SK-N-SH treated with all-trans-retinoic acid at 6 μM for 48 hours (cell line): ENCODE data around the gene VWA5B2.

ENCODE experiments used
- ATAC-seq: fragments of 200-7000 bp; cut with Tn5 transposase; 3 replicates; pipeline ENCODE4 v1.9.1; 2020; ENCODE audit warnings: mild to moderate bottlenecking, moderate library complexity
- BACH2 ChIP-seq: fragments of 250-450 bp; sonication (Bioruptor Pico); IDR thresholded peaks from 2 replicates; pipeline ENCODE4 v1.9.0; 2021; ENCODE audit warnings: mild to moderate bottlenecking, borderline replicate concordance
- CSDC2 ChIP-seq: fragments of 250-450 bp; sonication (Bioruptor Pico); IDR thresholded peaks from 2 replicates; pipeline ENCODE4 v1.5.0; 2020; ENCODE audit warnings: mild to moderate bottlenecking, moderate library complexity
- CSRNP3 ChIP-seq: fragments of 250-450 bp; sonication (Bioruptor Pico); IDR thresholded peaks from 2 replicates; pipeline ENCODE4 v1.5.1; 2021; ENCODE audit warnings: mild to moderate bottlenecking, moderate library complexity
- ESRRG ChIP-seq: fragments of 250-450 bp; sonication (Bioruptor Pico); IDR thresholded peaks from 2 replicates; pipeline ENCODE4 v1.6.1; 2021; ENCODE audit warnings: mild to moderate bottlenecking
- GLIS3 ChIP-seq: fragments of 250-450 bp; sonication (Bioruptor Pico); IDR thresholded peaks from 2 replicates; pipeline ENCODE4 v1.5.0; 2020; ENCODE audit warnings: mild to moderate bottlenecking, moderate library complexity
- ISL1 ChIP-seq: fragments of 250-450 bp; sonication (Bioruptor Pico); IDR thresholded peaks from 2 replicates; pipeline ENCODE4 v2.1.2; 2022; ENCODE audit warnings: mild to moderate bottlenecking, moderate library complexity
- OSR1 ChIP-seq: fragments of 250-450 bp; sonication (Bioruptor Pico); IDR thresholded peaks from 2 replicates; pipeline ENCODE4 v1.8.0; 2022; ENCODE audit warnings: moderate library complexity, mild to moderate bottlenecking, inconsistent platforms
- POU6F1 ChIP-seq: fragments of 250-450 bp; sonication (Bioruptor Pico); IDR thresholded peaks from 2 replicates; pipeline ENCODE4 v1.8.0; 2021; ENCODE audit warnings: low read depth, mild to moderate bottlenecking, moderate library complexity, borderline replicate concordance
- SNAI2 ChIP-seq: fragments of 250-450 bp; sonication (Bioruptor Pico); IDR thresholded peaks from 2 replicates; pipeline ENCODE4 v1.5.0; 2020; ENCODE audit warnings: mild to moderate bottlenecking, moderate library complexity
- TCF4 ChIP-seq: fragments of 250-450 bp; sonication (Bioruptor Pico); IDR thresholded peaks from 2 replicates; pipeline ENCODE4 v1.8.0; 2021; ENCODE audit warnings: mild to moderate bottlenecking, moderate library complexity, borderline replicate concordance
- TOX ChIP-seq: fragments of 250-450 bp; sonication (Bioruptor Pico); IDR thresholded peaks from 2 replicates; pipeline ENCODE4 v1.8.0; 2021; ENCODE audit warnings: mild to moderate bottlenecking, moderate library complexity, borderline replicate concordance
- ZFP3 ChIP-seq: fragments of 250-450 bp; sonication (Bioruptor Pico); IDR thresholded peaks from 2 replicates; pipeline ENCODE4 v1.5.0; 2020; ENCODE audit warnings: mild to moderate bottlenecking, moderate library complexity
- ZFP30 ChIP-seq: fragments of 450-650 bp; formaldehyde crosslinking; IDR thresholded peaks from 2 replicates; pipeline ENCODE4 v1.5.0; 2022; ENCODE audit warnings: mild to moderate bottlenecking, moderate library complexity
- ZNF565 ChIP-seq: fragments of 450-650 bp; formaldehyde crosslinking; conservative IDR thresholded peaks from 2 replicates; pipeline ENCODE4 v1.5.0; 2020; ENCODE audit warnings: low read depth, mild to moderate bottlenecking, moderate library complexity
- ZNF8 ChIP-seq: fragments of 450-650 bp; formaldehyde crosslinking; IDR thresholded peaks from 2 replicates; pipeline ENCODE4 v1.5.0; 2020; ENCODE audit warnings: mild to moderate bottlenecking, moderate library complexity
- TF ChIP-seq, protein P1 (sequence below): fragments of 250-450 bp; sonication (Bioruptor Pico); IDR thresholded peaks from 2 replicates; pipeline ENCODE4 v1.5.0; 2020; ENCODE audit warnings: mild to moderate bottlenecking, moderate library complexity
- TF ChIP-seq, protein P2 (sequence below): fragments of 250-450 bp; sonication (Bioruptor Pico); IDR thresholded peaks from 2 replicates; pipeline ENCODE4 v1.8.0; 2020; ENCODE audit warnings: mild to moderate bottlenecking, moderate library complexity, borderline replicate concordance

Gene VWA5B2

GRCh38 chr3:184242297-184242685 lies 12.9 kb downstream of the VWA5B2 start (continued):
- TF ChIP-seq CSRNP3 (no peak), ZNF8 (CRISPR knock-in tag) (no peak), CSDC2 (no peak)
- TF ChIP-seq, protein P1, sequence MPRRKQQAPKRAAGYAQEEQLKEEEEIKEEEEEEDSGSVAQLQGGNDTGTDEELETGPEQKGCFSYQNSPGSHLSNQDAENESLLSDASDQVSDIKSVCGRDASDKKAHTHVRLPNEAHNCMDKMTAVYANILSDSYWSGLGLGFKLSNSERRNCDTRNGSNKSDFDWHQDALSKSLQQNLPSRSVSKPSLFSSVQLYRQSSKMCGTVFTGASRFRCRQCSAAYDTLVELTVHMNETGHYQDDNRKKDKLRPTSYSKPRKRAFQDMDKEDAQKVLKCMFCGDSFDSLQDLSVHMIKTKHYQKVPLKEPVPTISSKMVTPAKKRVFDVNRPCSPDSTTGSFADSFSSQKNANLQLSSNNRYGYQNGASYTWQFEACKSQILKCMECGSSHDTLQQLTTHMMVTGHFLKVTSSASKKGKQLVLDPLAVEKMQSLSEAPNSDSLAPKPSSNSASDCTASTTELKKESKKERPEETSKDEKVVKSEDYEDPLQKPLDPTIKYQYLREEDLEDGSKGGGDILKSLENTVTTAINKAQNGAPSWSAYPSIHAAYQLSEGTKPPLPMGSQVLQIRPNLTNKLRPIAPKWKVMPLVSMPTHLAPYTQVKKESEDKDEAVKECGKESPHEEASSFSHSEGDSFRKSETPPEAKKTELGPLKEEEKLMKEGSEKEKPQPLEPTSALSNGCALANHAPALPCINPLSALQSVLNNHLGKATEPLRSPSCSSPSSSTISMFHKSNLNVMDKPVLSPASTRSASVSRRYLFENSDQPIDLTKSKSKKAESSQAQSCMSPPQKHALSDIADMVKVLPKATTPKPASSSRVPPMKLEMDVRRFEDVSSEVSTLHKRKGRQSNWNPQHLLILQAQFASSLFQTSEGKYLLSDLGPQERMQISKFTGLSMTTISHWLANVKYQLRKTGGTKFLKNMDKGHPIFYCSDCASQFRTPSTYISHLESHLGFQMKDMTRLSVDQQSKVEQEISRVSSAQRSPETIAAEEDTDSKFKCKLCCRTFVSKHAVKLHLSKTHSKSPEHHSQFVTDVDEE (CRISPR knock-in tag) = no peak

DNA sequence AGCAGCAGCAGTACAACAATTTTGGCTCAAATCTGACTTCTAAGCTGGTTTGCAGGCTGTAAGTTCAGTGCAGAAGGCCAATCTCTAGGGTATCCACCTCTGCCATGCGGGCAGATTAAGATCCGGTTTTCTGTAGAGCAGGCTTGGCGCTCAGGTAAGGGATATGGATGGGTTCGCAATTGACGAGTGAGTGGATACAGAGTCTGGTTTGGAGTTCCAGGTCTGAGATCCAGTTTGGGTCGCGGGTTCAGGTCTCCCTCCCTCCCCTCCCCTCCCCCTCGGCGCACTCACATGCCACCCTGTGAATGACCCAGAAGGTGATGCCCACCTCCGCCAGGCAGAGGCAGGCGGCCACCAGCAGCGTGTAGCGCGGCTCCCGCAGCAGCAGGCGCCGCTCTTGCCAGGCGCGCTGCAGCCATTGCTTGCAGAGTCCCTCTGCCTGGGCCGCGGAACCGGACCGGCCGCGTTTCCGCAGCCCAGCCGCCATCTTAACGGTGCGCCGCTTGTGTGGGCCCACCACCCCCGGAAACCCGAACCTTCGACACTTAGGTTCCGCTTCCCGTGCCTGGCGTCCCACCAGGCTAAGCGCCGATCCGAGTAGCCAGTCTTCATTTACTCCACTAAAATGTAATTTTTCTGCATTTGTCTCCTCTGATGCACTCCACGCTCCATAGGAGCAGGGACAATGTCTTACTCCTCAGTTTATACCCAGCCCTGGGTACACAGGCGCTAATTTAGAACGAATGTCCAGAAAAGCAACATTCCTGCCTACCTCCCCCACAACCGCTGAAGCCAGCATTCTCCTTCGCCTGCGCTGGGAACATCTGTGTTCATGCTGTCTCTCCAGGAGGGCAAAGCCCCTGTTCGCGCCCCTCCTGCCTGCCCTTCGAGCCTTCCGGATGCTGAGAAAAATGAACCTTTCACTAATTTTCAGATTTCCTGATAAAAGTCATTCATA lies 19.3 kb downstream of the VWA5B2 start, which contains the start of gene ALG3:
ALG3 (minus strand) TSS at position 509 of the 958 bp plus-strand sequence; CDS start at position 487, 22 bp downstream.
- TF ChIP-seq TOX (CRISPR knock-in tag) (no peak), ISL1 (CRISPR knock-in tag) (no peak), ZFP30 (no peak), ZFP3 (CRISPR knock-in tag) (no peak), OSR1 (CRISPR knock-in tag) (no peak), POU6F1 (no peak), CSDC2 (no peak), TCF4 (CRISPR knock-in tag) (no peak), BACH2 (CRISPR knock-in tag) (no peak)
- TF ChIP-seq, protein P1 (CRISPR knock-in tag) = no peak
- peak; percentile 68 for ATAC-seq

DNA sequence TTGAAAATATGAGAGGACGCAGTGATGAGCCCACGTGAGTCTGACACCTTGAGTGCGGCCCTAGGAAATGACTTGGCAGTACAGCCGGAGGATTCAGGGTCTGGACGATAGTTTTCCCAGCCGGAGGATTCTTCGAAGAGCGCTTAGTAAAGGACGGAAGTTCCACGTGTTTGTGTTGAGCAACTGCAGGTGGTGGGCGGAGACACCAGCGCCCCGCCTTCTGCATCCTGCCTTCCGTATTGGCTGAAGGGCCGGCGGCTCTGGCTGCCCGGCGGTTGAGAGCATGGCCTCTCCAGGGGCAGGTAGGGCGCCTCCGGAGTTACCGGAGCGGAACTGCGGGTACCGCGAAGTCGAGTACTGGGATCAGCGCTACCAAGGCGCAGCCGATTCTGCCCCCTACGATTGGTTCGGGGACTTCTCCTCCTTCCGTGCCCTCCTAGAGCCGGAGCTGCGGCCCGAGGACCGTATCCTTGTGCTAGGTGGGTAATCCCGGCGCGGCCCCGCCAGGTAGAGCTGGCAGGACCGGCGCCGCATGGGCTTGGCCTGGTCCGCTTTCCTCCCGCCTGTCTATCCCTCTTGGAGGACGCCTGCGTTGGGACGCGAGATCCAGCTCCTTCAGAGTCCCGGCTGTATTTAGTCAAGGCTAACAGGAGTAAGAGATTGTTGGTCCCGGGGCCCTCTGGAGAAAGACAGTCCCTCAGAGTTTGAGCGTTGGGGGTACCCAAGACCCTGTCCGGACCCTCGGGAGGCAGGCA lies 20.2 kb downstream of the VWA5B2 start, which contains the start of gene EEF1AKMT4:
EEF1AKMT4 (plus strand) TSS at position 261 of the 755 bp plus-strand sequence; CDS start at position 284, 23 bp downstream.
- peak; percentile 96 for ATAC-seq
- TF ChIP-seq ZNF8 (CRISPR knock-in tag) (no peak), ZFP30 (no peak), GLIS3 (no peak), ZNF565 (CRISPR knock-in tag) (no peak), SNAI2 (no peak), CSRNP3 (no peak), ESRRG (no peak), TCF4 (CRISPR knock-in tag) (no peak)
- TF ChIP-seq, protein P2, sequence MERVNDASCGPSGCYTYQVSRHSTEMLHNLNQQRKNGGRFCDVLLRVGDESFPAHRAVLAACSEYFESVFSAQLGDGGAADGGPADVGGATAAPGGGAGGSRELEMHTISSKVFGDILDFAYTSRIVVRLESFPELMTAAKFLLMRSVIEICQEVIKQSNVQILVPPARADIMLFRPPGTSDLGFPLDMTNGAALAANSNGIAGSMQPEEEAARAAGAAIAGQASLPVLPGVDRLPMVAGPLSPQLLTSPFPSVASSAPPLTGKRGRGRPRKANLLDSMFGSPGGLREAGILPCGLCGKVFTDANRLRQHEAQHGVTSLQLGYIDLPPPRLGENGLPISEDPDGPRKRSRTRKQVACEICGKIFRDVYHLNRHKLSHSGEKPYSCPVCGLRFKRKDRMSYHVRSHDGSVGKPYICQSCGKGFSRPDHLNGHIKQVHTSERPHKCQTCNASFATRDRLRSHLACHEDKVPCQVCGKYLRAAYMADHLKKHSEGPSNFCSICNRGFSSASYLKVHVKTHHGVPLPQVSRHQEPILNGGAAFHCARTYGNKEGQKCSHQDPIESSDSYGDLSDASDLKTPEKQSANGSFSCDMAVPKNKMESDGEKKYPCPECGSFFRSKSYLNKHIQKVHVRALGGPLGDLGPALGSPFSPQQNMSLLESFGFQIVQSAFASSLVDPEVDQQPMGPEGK (CRISPR knock-in tag) = no peak
